Hematopoietic multipotent progenitor cell treated with erythropoietin and hydrocortisone succinate and interleukin-3 and kit ligand, for 17 days (in vitro differentiated cells): Measurements from ENCODE around the gene MRPL14.

Experiments used
- DNase-seq: peaks from one replicate; pipeline ENCODE4 v3.0.0-alpha.2; 2015; ENCODE audit warnings: low spot score

MRPL14 gene

DNA sequence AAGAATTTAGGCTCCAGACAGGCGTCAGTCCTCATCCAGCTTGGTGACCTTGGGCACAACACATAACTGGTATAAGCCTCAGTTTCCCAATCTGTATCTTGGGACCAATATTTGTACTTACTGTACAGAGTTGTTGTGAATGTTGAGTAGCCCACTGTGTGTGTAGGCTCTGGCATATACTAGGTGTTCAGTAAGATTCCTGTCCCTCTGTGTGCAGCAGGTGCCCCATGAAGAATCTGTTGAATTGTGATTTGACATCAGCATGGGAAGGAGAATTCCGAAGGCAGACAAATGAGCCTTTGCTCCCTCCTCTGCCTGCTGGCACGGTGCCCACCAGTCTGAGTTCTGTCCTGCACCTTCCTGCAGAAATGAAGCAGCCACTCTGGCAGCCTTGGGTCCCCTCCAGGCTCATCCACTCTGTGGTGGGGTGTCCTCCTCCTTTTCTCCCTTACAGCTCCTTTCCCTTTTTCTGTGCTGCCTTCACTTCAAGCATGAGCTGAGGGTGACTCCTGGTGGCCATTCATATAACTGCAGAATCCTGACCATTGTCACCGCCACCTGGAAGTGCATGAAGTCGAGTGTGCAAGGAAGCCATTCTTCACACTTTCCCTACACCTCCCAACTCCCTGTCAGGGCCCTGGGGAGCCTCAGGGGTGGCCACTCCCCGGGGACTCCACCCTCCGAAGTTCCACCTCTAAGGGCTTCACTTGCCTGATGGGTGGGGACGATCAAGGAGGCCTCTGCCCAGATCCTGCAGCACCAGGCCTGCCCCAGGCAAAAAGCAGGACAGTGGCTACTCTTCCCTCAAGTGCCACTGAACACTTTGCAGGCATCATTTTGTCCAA lies 48.2 kb downstream of the MRPL14 start:
- DNase-seq, result peak; percentile 85

DNA sequence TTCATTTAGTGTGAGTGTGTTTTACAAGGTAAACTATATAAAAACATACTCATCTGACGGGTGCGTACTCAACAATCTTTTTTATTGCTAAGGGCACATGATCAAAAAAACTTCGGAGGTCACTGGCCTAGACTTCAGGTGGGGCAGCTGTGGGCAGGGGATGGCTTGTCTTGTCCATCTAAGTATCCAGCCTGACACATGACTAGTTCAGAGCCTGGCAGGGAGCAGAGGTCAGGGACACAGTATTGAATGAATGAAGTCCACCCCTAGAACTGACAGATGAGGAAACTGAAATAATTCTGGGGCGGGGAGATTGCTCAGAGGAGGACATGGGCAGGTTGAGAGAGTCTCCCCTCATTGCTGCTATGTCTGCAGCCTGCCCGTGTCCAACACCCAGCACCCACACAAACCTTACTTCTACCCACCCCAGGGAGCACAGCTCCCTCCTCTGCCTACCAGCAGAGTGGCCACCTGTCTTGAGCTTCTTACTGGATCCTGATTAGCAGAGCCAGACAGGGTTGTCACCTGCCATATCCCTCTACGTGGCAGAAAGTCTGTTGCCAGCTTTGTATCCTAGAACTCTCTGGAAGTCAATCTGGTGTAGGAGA lies 48.9 kb downstream of the MRPL14 start:
- DNase-seq, result no peak

GRCh38 chr6:44077214-44077946 lies 49.9 kb downstream of the MRPL14 start:
- no peak for DNase-seq

DNA sequence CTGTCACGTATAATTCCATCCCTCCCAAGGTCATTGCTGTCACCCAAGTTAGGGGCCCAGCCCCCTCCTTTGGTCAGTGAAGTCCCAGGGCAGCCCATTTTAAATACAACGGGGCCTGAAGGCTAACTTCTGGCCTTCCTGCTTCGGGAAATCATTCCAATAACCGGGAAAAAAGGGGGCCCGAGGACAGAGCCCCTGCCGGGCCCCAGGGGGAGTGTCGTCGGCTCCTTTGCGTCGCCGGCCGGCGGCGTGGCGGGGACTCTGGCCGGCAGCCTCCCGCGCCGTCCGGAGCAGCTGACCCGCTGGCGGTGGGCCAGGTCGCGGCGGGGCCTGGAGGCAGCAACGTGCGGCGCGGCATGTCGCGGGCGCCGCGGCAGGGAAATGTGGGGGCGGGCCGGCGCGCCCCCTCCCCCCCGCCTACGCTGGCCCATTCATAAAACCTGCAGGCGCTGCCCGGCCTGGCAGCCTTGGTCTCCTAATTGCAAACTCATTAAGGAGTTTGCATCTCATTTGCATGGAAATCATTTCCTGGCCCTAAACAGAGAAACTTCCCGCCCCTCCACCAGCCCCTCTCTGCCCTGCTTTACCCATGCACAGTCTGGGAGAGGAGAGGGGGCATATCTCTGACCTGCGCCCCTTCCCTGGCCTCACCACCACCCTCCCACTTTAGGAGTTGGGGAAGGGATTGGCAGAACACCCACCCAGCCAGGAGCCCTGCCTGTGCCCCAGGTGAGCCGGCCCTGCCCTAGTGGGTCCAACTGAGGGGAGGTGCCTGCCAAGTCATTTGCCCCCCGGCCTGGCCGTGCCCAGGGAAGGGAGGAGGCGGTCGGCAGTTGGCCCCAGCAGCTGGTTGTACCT lies 50.7 kb downstream of the MRPL14 start:
- peak; percentile 34 for DNase-seq

- no peak for DNase-seq
Observed at GRCh38 chr6:44075647-44076355, 51.5 kb downstream of the MRPL14 start.

- DNase-seq, result no peak
Observed at GRCh38 chr6:44074813-44075646, 52.2 kb downstream of the MRPL14 start.

GRCh38 chr6:44074439-44074812 lies 52.8 kb downstream of the MRPL14 start:
- peak; percentile 83 for DNase-seq

DNA sequence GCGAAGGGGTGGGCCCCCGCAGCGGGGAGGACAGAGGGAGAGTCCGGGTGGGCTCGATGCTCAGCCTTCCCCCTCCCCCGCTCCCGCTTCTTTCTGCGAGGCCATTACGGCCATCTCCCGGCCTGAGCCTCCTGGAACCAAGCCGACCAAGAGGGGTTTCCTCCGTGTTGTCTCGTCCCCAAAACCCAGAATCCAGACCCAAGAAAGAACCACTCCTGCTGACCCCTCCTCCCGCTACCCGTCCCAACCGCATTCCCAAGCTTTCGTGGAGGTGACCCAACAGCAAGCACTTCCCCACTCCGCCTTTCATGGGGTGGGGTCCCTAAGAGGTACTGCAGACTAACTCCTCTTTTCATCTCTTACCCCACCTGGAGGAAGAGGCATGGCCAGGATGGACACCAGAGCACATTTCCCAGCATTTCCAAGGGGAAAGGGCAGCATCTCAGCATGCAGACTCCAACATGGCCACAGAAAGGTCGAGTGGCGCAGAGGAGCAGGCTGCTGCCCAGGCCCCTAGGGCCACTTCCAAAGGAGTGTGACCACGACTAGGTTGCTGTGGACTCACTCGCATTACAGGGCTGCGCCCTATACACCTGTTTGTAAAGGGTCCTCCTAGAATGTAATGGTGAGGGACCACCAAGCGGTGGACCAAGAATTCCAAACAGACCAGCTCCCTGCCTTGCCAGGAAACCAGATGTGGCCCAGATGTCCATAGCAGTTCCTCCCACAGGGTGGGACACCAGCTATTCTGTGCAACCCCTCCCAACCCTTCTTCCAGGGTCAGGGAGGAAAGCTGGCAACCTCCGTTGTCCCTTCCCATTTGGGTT lies 53.4 kb downstream of the MRPL14 start:
- DNase-seq, result no peak

- peak; percentile 76 for DNase-seq
Observed at GRCh38 chr6:44072959-44073611, 54.2 kb downstream of the MRPL14 start.

GRCh38 chr6:44072452-44072958 lies 54.7 kb downstream of the MRPL14 start:
- no peak for DNase-seq

DNA sequence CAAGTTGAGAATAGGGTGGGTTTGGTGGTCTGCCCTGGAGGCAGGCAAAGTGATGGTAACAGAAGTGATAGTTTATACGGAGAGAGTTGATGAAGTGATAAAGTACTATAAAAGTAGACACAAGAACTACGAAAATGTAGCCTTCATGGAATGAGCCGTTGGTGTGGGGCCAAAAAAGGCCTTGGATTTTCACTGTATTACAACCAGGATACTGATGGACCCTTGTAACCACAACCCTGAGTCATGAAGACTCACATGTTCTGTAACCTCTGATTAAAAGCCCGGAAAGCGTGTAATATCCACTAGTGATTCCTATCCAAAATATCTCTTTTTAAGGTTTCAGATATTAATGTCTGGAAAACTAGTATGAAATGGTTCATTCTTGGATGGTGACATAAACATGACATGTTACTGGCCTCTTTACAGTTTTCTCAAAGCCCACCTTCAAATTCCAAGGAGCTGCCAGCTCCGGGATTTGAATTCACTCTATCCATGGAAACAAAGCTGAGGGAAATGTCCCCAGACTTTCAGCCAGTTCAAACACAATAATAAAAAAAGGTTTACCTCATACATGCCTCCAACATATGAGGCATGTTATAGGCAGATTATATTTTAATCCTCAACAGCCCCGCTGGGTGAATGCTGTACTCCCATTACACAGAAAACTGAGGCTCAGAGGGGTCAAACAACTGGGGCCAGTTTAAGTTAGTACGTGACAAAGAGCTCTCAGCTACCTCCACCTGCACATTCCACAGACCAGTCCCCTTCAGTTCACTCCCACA lies 55.4 kb downstream of the MRPL14 start:
- no peak for DNase-seq

GRCh38 chr6:44068607-44069296 lies 58.5 kb downstream of the MRPL14 start:
- no peak for DNase-seq

GRCh38 chr6:44067173-44068139 lies 59.8 kb downstream of the MRPL14 start:
- DNase-seq, result no peak

GRCh38 chr6:44066394-44067172 lies 60.7 kb downstream of the MRPL14 start:
- no peak for DNase-seq

- DNase-seq, result no peak
Observed at GRCh38 chr6:44065443-44066140, 61.7 kb downstream of the MRPL14 start.
